OCI-LY1 (cell line): ENCODE results near the gene LCORL.

ENCODE experiments used
- CTCF ChIP-seq: fragments of 200-600 bp; sonication (generic), shearing (Covaris generic); IDR thresholded peaks from 2 replicates; pipeline ENCODE4 v1.5.1; 2017; ENCODE audit warnings: mild to moderate bottlenecking, antibody characterized with exemption, low read length, moderate library complexity, mixed read lengths
- EZH2 ChIP-seq: fragments of 200-600 bp; sonication (generic), shearing (Covaris generic); IDR thresholded peaks from 2 replicates; pipeline ENCODE4 v1.8.0; 2017; ENCODE audit warnings: borderline replicate concordance, mixed run types, mild to moderate bottlenecking, antibody characterized with exemption, low read length, moderate library complexity, mixed read lengths

- no peak for TF ChIP-seq CTCF
- no peak for TF ChIP-seq EZH2
Observed at GRCh38 chr4:17962171-17962570, 59.4 kb downstream of the LCORL start.
